A549 (cell line): ENCODE results near the gene ANO10. TPM values are rescaled to one million over a fixed set of nuclear protein-coding genes. Genes with fewer than 3 reads are reported as not detected.

Experiments used
- ATAC-seq, 2 experiments: fragments of 200-7000 bp in 1 of 2; fragments of >200 bp in 1 of 2; cut with Nextera tagmentation in 1 of 2; cut with Tn5 transposase in 1 of 2; 3 replicates each; pipeline versions ENCODE4 v1.8.0 to v1.9.1; 2018 to 2020; ENCODE audit warnings: mild to moderate bottlenecking in 1 of 2, moderate library complexity in 1 of 2
- CTCF ChIA-PET: fragments of 300-600 bp; sonication (Branson Sonifier 250); formaldehyde crosslinking; extraction: SDS; loops from one replicate; lab custom pipeline; 2021; ENCODE audit warnings: antibody characterized with exemption, inconsistent platforms; lab: Yijun Ruan, JAX
- POLR2A ChIA-PET: fragments of 350-600 bp; formaldehyde crosslinking; extraction: SDS; loops from one replicate; lab custom pipeline; 2021; ENCODE audit warnings: antibody characterized with exemption, inconsistent platforms; lab: Yijun Ruan, JAX
- DNase-seq, 2 experiments: peaks; one replicate each; pipeline versions ENCODE4 v3.0.0 to v3.0.0-alpha.2; 2011 to 2016; ENCODE audit warnings: low read depth in 1 of 2, low spot score in 1 of 2
- FAIRE-seq: peaks from 2 replicates; lab custom pipeline; 2011; peaks lifted over from hg19 to GRCh38; lab: Jason Lieb, UNC
- H3K27ac ChIP-seq, 2 experiments: fragments of >200 bp; sonication (Bioruptor Twin); formaldehyde crosslinking; 3 replicates each; pipeline ENCODE4 v1.5.1; 2016 to 2017
- H3K4me1 ChIP-seq: fragments of >200 bp; sonication (Bioruptor Twin); formaldehyde crosslinking; 3 replicates; pipeline ENCODE4 v1.6.1; 2016
- H3K4me2 ChIP-seq: fragments of >200 bp; sonication (Bioruptor Twin); formaldehyde crosslinking; 3 replicates; pipeline ENCODE4 v1.6.1; 2016
- H3K4me3 ChIP-seq: fragments of >200 bp; sonication (Bioruptor Twin); formaldehyde crosslinking; 3 replicates; pipeline ENCODE4 v1.5.1; 2016
- H3K9me3 ChIP-seq: fragments of >200 bp; sonication (Bioruptor Twin); formaldehyde crosslinking; 3 replicates; pipeline ENCODE4 v1.6.1; 2016
- BCL3 ChIP-seq: fragments of >200 bp; sonication (Bioruptor Twin); formaldehyde crosslinking; IDR thresholded peaks from 3 replicates; pipeline ENCODE4 v1.6.1; 2016
- BHLHE40 ChIP-seq: IDR thresholded peaks from 2 replicates; pipeline ENCODE4 v1.6.1; 2012; ENCODE audit warnings: low read depth, low read length, inconsistent platforms
- CBX2 ChIP-seq: fragments of 200-600 bp; sonication (generic); IDR thresholded peaks from 2 replicates; pipeline ENCODE4 v1.6.1; 2016; ENCODE audit warnings: low read depth, mild to moderate bottlenecking, borderline replicate concordance
- CBX8 ChIP-seq: fragments of 200-600 bp; sonication (generic); IDR thresholded peaks from 2 replicates; pipeline ENCODE4 v1.6.1; 2016
- CHD4 ChIP-seq: fragments of 200-600 bp; sonication (generic); IDR thresholded peaks from 2 replicates; pipeline ENCODE4 v1.6.1; 2016; ENCODE audit warnings: antibody characterized with exemption, mild to moderate bottlenecking, borderline replicate concordance
- EHMT2 ChIP-seq: fragments of 200-600 bp; sonication (generic); IDR thresholded peaks from 2 replicates; pipeline ENCODE4 v1.6.1; 2016; ENCODE audit warnings: antibody characterized with exemption, low read depth, mild to moderate bottlenecking, moderate library complexity
- EP300 ChIP-seq, 2 experiments: fragments of >200 bp; sonication (Bioruptor Twin); formaldehyde crosslinking; IDR thresholded peaks; 2 replicates in 1 of 2; 3 replicates in 1 of 2; pipeline ENCODE4 v1.6.1; 2016 to 2017
- FOSB ChIP-seq: fragments of 250-450 bp; sonication (Bioruptor Pico); IDR thresholded peaks from 2 replicates; pipeline ENCODE4 v1.5.0; 2020; ENCODE audit warnings: mild to moderate bottlenecking, moderate library complexity
- FOSL2 ChIP-seq, 2 experiments: fragments of 450-650 bp in 1 of 2; fragments of >200 bp in 1 of 2; sonication (Bioruptor Twin) in 1 of 2; formaldehyde crosslinking; IDR thresholded peaks; 2 replicates each; pipeline versions ENCODE4 v1.5.0 to v1.6.1; 2016 to 2020; ENCODE audit warnings: mild to moderate bottlenecking in 1 of 2, moderate library complexity in 1 of 2
- GATA3 ChIP-seq: IDR thresholded peaks from 2 replicates; pipeline ENCODE4 v1.6.1; 2012; ENCODE audit warnings: borderline replicate concordance
- HMGXB4 ChIP-seq: fragments of 250-450 bp; sonication (Bioruptor Pico); IDR thresholded peaks from 2 replicates; pipeline ENCODE4 v1.5.0; 2021; ENCODE audit warnings: mild to moderate bottlenecking, moderate library complexity, borderline replicate concordance
- JUN ChIP-seq, 2 experiments: fragments of >200 bp; sonication (Bioruptor Twin); formaldehyde crosslinking; IDR thresholded peaks; 2 replicates in 1 of 2; 3 replicates in 1 of 2; pipeline ENCODE4 v1.6.1; 2016 to 2017
- MAZ ChIP-seq: fragments of 150-350 bp; IDR thresholded peaks from 2 replicates; pipeline ENCODE4 v1.6.1; 2014; ENCODE audit warnings: antibody characterized with exemption, low read depth, low read length, borderline replicate concordance
- PBX3 ChIP-seq: IDR thresholded peaks from 2 replicates; pipeline ENCODE4 v1.6.1; 2012
- PHF8 ChIP-seq: fragments of 200-600 bp; sonication (generic); IDR thresholded peaks from 2 replicates; pipeline ENCODE4 v1.6.1; 2016; ENCODE audit warnings: low read depth, mild to moderate bottlenecking, antibody characterized with exemption, moderate library complexity, borderline replicate concordance
- RAD21 ChIP-seq, 2 experiments: fragments of >200 bp in 1 of 2; sonication (Bioruptor Twin) in 1 of 2; formaldehyde crosslinking in 1 of 2; IDR thresholded peaks in 1 of 2; conservative IDR thresholded peaks in 1 of 2; 2 replicates in 1 of 2; 3 replicates in 1 of 2; pipeline ENCODE4 v1.6.1; 2012 to 2018; ENCODE audit warnings: inconsistent platforms in 1 of 2
- RARB ChIP-seq: fragments of 250-450 bp; sonication (Bioruptor Pico); IDR thresholded peaks from 2 replicates; pipeline ENCODE4 v1.8.0; 2021; ENCODE audit warnings: mild to moderate bottlenecking, moderate library complexity
- RCOR1 ChIP-seq: fragments of 150-350 bp; IDR thresholded peaks from 2 replicates; pipeline ENCODE4 v1.6.1; 2014; ENCODE audit warnings: antibody characterized with exemption, low read length, low read depth
- RFX5 ChIP-seq: fragments of 450-650 bp; IDR thresholded peaks from 2 replicates; pipeline ENCODE4 v1.7.1; 2014; ENCODE audit warnings: antibody characterized with exemption, mild to moderate bottlenecking, moderate library complexity
- SREBF2 ChIP-seq: fragments of 450-650 bp; IDR thresholded peaks from 2 replicates; pipeline ENCODE4 v1.6.1; 2014; ENCODE audit warnings: mild to moderate bottlenecking, moderate library complexity
- TFCP2L1 ChIP-seq: fragments of 250-450 bp; sonication (Bioruptor Pico); IDR thresholded peaks from 2 replicates; pipeline ENCODE4 v1.5.0; 2021; ENCODE audit warnings: mild to moderate bottlenecking
- TP53 ChIP-seq: fragments of 250-450 bp; sonication (Bioruptor Pico); IDR thresholded peaks from 2 replicates; pipeline ENCODE4 v1.5.0; 2021; ENCODE audit warnings: mild to moderate bottlenecking, moderate library complexity
- ZC3H11A ChIP-seq: fragments of 450-650 bp; IDR thresholded peaks from 2 replicates; pipeline ENCODE4 v1.6.1; 2014; ENCODE audit warnings: antibody characterized with exemption, mild to moderate bottlenecking
- ZFP36 ChIP-seq: fragments of 450-650 bp; IDR thresholded peaks from 2 replicates; pipeline ENCODE4 v1.6.1; 2014; ENCODE audit warnings: borderline replicate concordance; ENCODE audit not compliant: partially characterized antibody
- ZNF302 ChIP-seq: fragments of 250-450 bp; sonication (Bioruptor Pico); IDR thresholded peaks from 2 replicates; pipeline ENCODE4 v1.9.0; 2021; ENCODE audit warnings: inconsistent platforms, mild to moderate bottlenecking, moderate library complexity
- WGBS: methylation state at CpG from one replicate; pipeline ENCODE4 v1.1.6; 2017; ENCODE audit errors: missing lambda C conversion rate; 5-methylcytosine and 5-hydroxymethylcytosine counted together
- polyA plus RNA-seq, 4 experiments: library from polyadenylated mRNA; depleted of rRNA in 3 of 4; stranded (reverse); fragments of >200 nt; fragmentation: RNase III in 1 of 4; extraction: RNeasy Plus Mini Kit Qiagen cat#74134 plus additional on column Dnase treatment in 1 of 4; gene quantifications; 2 replicates in 3 of 4; 3 replicates in 1 of 4; pipeline ENCODE4 v1.2.3, GENCODE V29; 2011 to 2017
- TF ChIP-seq, protein P1 (sequence below): IDR thresholded peaks from 2 replicates; pipeline ENCODE4 v1.6.1; 2012; ENCODE audit warnings: low read depth, borderline replicate concordance

The ANO10 gene
- polyA plus RNA-seq, 2 of the 4 experiments (the other 2 are of a cell fraction), result 20.0 to 22.8 TPM

- TF ChIP-seq PBX3, result no peak
These were observed 208.0 kb downstream of the ANO10 start (continued) for GRCh38 chr3:43413676-43414368.

DNA sequence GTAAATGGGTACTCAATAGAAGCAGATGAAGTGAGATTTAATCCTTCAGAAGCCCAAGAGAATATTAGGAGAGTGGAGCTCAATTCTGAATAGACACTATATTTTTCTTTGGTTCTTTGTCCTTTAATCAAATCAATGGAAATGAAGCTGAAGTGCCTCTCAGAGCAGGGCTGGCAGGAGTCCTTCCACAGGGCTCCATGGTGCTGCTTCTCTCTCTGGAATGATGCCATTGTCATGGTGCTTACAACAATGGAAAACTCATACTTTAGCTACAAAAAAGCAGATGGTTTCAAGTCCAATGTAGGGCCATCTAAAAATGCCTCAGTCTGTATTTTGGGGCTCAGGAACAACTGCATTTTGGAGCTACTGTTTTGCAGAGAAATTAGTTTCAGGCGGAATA is 210.4 kb downstream of the ANO10 start:
- Histone ChIP-seq H3K9me3 (no peaks in the 10 kb centered on the region), H3K4me2 (no peak overlapping the region), H3K27ac (no peak overlapping the region), H3K4me1 (no peaks in the 10 kb centered on the region), H3K4me3 (no peak overlapping the region)
- 93% methylated on average over 1 of the region's 1 CpG for WGBS
- ChIA-PET POLR2A (no interaction called here), CTCF (no interaction called here)
- DNase-seq (no peak), FAIRE-seq (no peak), ATAC-seq (no peak)
- TF ChIP-seq CHD4 (no peak), RFX5 (no peak), PHF8 (no peak), GATA3 (no peak), RCOR1 (no peak), EHMT2 (no peak), HMGXB4 (CRISPR knock-in tag) (no peak), ZNF302 (CRISPR knock-in tag) (no peak), CBX2 (no peak), SREBF2 (no peak), ZC3H11A (no peak)
- TF ChIP-seq, protein P1, sequence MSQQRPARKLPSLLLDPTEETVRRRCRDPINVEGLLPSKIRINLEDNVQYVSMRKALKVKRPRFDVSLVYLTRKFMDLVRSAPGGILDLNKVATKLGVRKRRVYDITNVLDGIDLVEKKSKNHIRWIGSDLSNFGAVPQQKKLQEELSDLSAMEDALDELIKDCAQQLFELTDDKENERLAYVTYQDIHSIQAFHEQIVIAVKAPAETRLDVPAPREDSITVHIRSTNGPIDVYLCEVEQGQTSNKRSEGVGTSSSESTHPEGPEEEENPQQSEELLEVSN, result no peak

DNA sequence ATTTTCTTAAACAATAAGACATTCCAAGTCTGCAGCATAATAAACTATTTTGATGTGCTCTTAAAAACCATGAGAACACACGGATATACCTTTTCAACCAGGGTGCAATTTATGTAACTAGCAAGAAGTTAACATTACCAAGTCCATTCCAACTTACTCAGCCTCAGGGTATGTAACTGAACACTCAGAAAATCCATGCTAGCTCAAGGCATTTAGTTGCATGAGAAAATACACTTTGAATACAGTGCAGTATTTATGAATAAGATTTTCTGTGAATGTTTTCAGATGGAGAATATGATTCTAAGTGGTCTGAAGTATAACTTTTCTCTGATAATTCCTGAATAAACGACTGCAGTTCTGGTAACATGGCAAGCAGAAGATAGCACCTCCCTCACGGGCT is 211.2 kb downstream of the ANO10 start:
- POLR2A ChIA-PET, result no interaction called here
- Histone ChIP-seq H3K4me1 (no peaks in the 10 kb centered on the region), H3K9me3 (no peaks in the 10 kb centered on the region), H3K4me2 (no peak overlapping the region)
- no peak for ATAC-seq
- TF ChIP-seq PHF8 (no peak), CBX8 (no peak)
- TF ChIP-seq, all 56 proteins: peak for 0
- CTCF ChIA-PET, result no interaction called here
- FAIRE-seq (no peak), DNase-seq (no peak)
- no peak overlapping the region for H3K4me3 ChIP-seq
- WGBS, result 69% methylated on average over 3 of the region's 3 CpGs
- H3K27ac ChIP-seq, result no peak overlapping the region

DNA sequence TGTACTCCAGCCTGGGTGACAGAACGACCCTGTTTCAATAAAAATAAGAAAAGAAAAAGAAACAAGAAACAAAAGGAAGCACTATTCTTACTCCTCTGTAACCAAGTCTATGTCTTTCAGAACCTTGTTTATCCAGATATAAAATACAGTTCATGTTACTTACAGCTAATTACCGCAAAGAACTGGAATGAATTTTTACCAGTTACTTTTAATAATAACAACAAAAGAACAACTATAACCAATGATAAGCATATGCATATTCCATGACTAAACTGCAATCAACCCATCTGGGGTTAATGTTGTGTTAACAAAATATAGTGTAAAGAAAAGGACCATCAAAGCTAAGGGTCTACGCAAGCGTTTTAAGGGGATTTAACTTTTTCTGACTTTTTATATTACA is 212.3 kb downstream of the ANO10 start:
- Histone ChIP-seq H3K27ac (no peak overlapping the region), H3K9me3 (no peaks in the 10 kb centered on the region), H3K4me3 (no peak overlapping the region), H3K4me1 (no peaks in the 10 kb centered on the region), H3K4me2 (no peak overlapping the region)
- DNase-seq (no peak), FAIRE-seq (no peak), ATAC-seq (no peak)
- ChIA-PET POLR2A (no interaction called here), CTCF (no interaction called here)
- WGBS, result 94% methylated on average over 4 of the region's 4 CpGs
- TF ChIP-seq RAD21 (conservative IDR thresholded peaks at IDR 0.05 in 1 of 2, IDR thresholded peaks at IDR 0.05 in 1 of 2) (no peak), PBX3 (no peak), FOSL2 (IDR thresholded peaks at IDR 0.05) (no peak), FOSL2 (CRISPR knock-in tag; IDR thresholded peaks at IDR 0.05) (no peak), RARB (no peak), JUN (IDR thresholded peaks at IDR 0.05) (no peak), RFX5 (no peak), TFCP2L1 (CRISPR knock-in tag) (no peak), ZNF302 (CRISPR knock-in tag) (no peak), EP300 (IDR thresholded peaks at IDR 0.05) (no peak), ZFP36 (no peak), MAZ (no peak), BHLHE40 (no peak), CBX2 (no peak), FOSB (CRISPR knock-in tag) (no peak), TP53 (CRISPR knock-in tag) (no peak), BCL3 (no peak)
